Caco-2 (cell line): ENCODE results near the gene DRG1. TPM values are rescaled to one million over a fixed set of nuclear protein-coding genes. Genes with fewer than 3 reads are reported as not detected.

Experiments
- BruUV-seq: library from RNA; stranded (reverse); fragments of 400-500 nt; replicated peaks from 2 replicates; lab custom pipeline; 2021; lab: Mats Ljungman, UMichigan
- CTCF ChIA-PET: fragments of 300-600 bp; sonication (Branson Sonifier 250); formaldehyde crosslinking; loops from one replicate; lab custom pipeline; 2022; ENCODE audit warnings: antibody characterized with exemption; lab: Charles Lee
- POLR2A ChIA-PET: fragments of 300-600 bp; sonication (Branson Sonifier 250); formaldehyde crosslinking; loops from one replicate; lab custom pipeline; 2022; ENCODE audit warnings: antibody characterized with exemption; lab: Charles Lee
- DNase-seq, 2 experiments: peaks; one replicate each; pipeline versions ENCODE4 v3.0.0 to v3.0.0-alpha.2; 2020 to 2022
- H3K27me3 ChIP-seq: replicated peaks from 2 replicates; pipeline ENCODE4 v1.6.0; 2011; ENCODE audit warnings: low read length; ENCODE audit not compliant: control insufficient read depth, insufficient read depth
- H3K36me3 ChIP-seq: 2 replicates; pipeline ENCODE4 v1.5.1; 2011; ENCODE audit warnings: low read length; ENCODE audit not compliant: control insufficient read depth, insufficient read depth
- H3K4me1 ChIP-seq: fragments of 250-450 bp; sonication (Bioruptor Pico); 2 replicates; pipeline ENCODE4 v1.5.1; 2020; ENCODE audit warnings: mild to moderate bottlenecking
- H3K4me3 ChIP-seq: 2 replicates; pipeline ENCODE4 v1.5.1; 2011; ENCODE audit warnings: low read depth, mild to moderate bottlenecking, control low read depth, low read length
- H3K9me3 ChIP-seq: fragments of 250-450 bp; sonication (Bioruptor Pico); 2 replicates; pipeline ENCODE4 v1.5.1; 2020; ENCODE audit warnings: mild to moderate bottlenecking, moderate library complexity
- H3K27ac Mint-ChIP-seq: one replicate; pipeline ENCODE4 v1.8.0; 2022; ENCODE audit warnings: mixed read lengths; ENCODE audit not compliant: unreplicated experiment
- H3K27me3 Mint-ChIP-seq: one replicate; pipeline ENCODE4 v1.8.0; 2022; ENCODE audit warnings: mixed read lengths; ENCODE audit not compliant: insufficient read depth, unreplicated experiment
- H3K36me3 Mint-ChIP-seq: one replicate; pipeline ENCODE4 v1.8.0; 2022; ENCODE audit warnings: mild to moderate bottlenecking, mixed read lengths; ENCODE audit not compliant: insufficient read depth, unreplicated experiment
- H3K4me1 Mint-ChIP-seq: one replicate; pipeline ENCODE4 v1.8.0; 2022; ENCODE audit warnings: low read depth, mixed read lengths; ENCODE audit not compliant: unreplicated experiment
- H3K4me3 Mint-ChIP-seq: one replicate; pipeline ENCODE4 v1.8.0; 2022; ENCODE audit warnings: mild to moderate bottlenecking, moderate library complexity, mixed read lengths; ENCODE audit not compliant: unreplicated experiment
- H3K9me3 Mint-ChIP-seq: one replicate; pipeline ENCODE4 v1.8.0; 2022; ENCODE audit warnings: mixed read lengths; ENCODE audit not compliant: unreplicated experiment
- intact Hi-C: fragments of 100-400 bp; cut with micrococcal nuclease; formaldehyde crosslinking; loops from one replicate; pipeline ENCODE4 v1.10.0; 2022; ENCODE audit not compliant: unreplicated experiment
- total RNA-seq: library from RNA; stranded (reverse); gene quantifications from 2 replicates; pipeline ENCODE4 v1.2.3, GENCODE V29; 2022
- TF ChIP-seq, protein P1 (sequence below), 2 experiments: fragments of 200-600 bp in 1 of 2; IDR thresholded peaks; 1 replicate in 1 of 2; 2 replicates in 1 of 2; pipeline versions ENCODE4 v1.5.1 to v1.8.0; 2011 to 2022; ENCODE audit warnings: antibody characterized with exemption in 1 of 2, control low read depth in 1 of 2, inconsistent platforms in 1 of 2, low read depth in 1 of 2, low read length in 1 of 2, mild to moderate bottlenecking in 1 of 2, moderate library complexity in 1 of 2; ENCODE audit not compliant: insufficient read depth in 1 of 2, severe bottlenecking in 1 of 2, unreplicated experiment in 1 of 2

The DRG1 gene
- total RNA-seq, 1 experiment from 2014 or later, result 78.3 TPM

DNA sequence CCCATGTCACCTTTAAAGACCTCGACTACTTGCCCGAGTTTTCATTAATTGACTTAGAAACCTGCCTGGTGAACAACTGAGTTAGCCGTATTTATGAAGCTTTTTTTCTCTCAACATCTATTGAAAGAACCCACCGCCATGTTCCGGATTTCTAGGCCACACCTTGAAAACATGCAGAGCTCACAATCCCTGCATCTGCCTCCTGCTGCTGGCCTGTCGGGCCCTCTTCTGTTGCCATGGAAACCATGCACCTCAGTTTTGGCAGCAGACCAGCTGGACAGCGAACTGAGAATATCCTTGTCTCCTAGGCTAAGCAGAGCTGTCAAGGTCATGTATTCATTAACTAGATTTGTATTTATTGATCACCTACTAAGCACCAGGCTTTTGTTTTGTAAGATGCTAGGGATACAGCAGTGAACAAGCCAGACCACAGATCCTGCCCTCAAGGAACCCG, 49.0 kb upstream of the DRG1 start:
- Histone ChIP-seq H3K27me3 (no peaks in the 10 kb centered on the region), H3K4me3 (no peak overlapping the region), H3K9me3 (no peaks in the 10 kb centered on the region), H3K4me1 (peaks cover 3% of the 10 kb centered on the region; the same call in 1 of the 2 replicates), H3K36me3 (no peaks in the 10 kb centered on the region)
- no peak overlapping the region for H3K4me3 Mint-ChIP-seq
- no peaks in the 10 kb centered on the region for H3K9me3 Mint-ChIP-seq
- POLR2A ChIA-PET, result no interaction called here
- TF ChIP-seq, protein P1, sequence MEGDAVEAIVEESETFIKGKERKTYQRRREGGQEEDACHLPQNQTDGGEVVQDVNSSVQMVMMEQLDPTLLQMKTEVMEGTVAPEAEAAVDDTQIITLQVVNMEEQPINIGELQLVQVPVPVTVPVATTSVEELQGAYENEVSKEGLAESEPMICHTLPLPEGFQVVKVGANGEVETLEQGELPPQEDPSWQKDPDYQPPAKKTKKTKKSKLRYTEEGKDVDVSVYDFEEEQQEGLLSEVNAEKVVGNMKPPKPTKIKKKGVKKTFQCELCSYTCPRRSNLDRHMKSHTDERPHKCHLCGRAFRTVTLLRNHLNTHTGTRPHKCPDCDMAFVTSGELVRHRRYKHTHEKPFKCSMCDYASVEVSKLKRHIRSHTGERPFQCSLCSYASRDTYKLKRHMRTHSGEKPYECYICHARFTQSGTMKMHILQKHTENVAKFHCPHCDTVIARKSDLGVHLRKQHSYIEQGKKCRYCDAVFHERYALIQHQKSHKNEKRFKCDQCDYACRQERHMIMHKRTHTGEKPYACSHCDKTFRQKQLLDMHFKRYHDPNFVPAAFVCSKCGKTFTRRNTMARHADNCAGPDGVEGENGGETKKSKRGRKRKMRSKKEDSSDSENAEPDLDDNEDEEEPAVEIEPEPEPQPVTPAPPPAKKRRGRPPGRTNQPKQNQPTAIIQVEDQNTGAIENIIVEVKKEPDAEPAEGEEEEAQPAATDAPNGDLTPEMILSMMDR (IDR thresholded peaks at IDR 0.05; ENCODE audit: insufficient read depth in 1 of 2, low read depth in 1 of 2, low read length in 1 of 2, severe bottlenecking in 1 of 2, unreplicated experiment in 1 of 2), result no peak
- no peaks in the 10 kb centered on the region for H3K4me1 Mint-ChIP-seq
- intact Hi-C loops, result no loop called here
- peaks cover 4% of the 10 kb centered on the region for H3K36me3 Mint-ChIP-seq
- BruUV-seq, result no TSS peak
- H3K27ac Mint-ChIP-seq, result no peak overlapping the region
- no peak for DNase-seq
- no peaks in the 10 kb centered on the region for H3K27me3 Mint-ChIP-seq
- CTCF ChIA-PET, result interaction anchor here (0.5 kb wide), 1 partner anchor 81 kb away, joined by 4 read pairs; no protein-coding TSS in a partner anchor

DNA sequence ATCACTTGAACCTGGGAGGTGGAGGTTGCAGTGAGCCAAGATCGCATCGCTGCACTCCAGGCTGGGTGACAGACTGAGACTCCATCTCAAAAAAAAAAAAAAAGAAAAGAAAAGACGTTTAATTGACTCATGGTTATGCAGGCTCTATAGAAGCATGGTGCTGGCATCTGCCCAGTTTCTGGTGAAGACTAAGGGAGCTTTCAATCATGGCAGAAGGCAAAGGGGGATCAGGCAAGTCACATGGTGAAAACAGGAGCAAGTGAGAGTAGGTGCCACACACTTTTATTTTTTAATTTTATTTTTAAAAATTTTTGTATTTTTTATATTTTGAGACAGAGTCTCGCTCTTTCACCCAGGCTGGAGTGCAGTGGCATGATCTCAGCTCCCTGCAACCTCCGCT, 44.9 kb upstream of the DRG1 start:
- no peaks in the 10 kb centered on the region for H3K36me3 Mint-ChIP-seq
- Histone ChIP-seq H3K4me3 (no peak overlapping the region), H3K9me3 (no peaks in the 10 kb centered on the region), H3K36me3 (no peaks in the 10 kb centered on the region), H3K4me1 (no peaks in the 10 kb centered on the region), H3K27me3 (no peaks in the 10 kb centered on the region)
- no peaks in the 10 kb centered on the region for H3K27me3 Mint-ChIP-seq
- ChIA-PET CTCF (no interaction called here), POLR2A (no interaction called here)
- TF ChIP-seq, protein P1 (IDR thresholded peaks at IDR 0.05; ENCODE audit: insufficient read depth in 1 of 2, low read depth in 1 of 2, low read length in 1 of 2, severe bottlenecking in 1 of 2, unreplicated experiment in 1 of 2), result no peak
- no peak for DNase-seq
- intact Hi-C loops, result no loop called here
- BruUV-seq, result no TSS peak
- H3K9me3 Mint-ChIP-seq, result no peaks in the 10 kb centered on the region
- no peak overlapping the region for H3K4me3 Mint-ChIP-seq
- no peaks in the 10 kb centered on the region for H3K4me1 Mint-ChIP-seq
- H3K27ac Mint-ChIP-seq, result no peak overlapping the region

DNA sequence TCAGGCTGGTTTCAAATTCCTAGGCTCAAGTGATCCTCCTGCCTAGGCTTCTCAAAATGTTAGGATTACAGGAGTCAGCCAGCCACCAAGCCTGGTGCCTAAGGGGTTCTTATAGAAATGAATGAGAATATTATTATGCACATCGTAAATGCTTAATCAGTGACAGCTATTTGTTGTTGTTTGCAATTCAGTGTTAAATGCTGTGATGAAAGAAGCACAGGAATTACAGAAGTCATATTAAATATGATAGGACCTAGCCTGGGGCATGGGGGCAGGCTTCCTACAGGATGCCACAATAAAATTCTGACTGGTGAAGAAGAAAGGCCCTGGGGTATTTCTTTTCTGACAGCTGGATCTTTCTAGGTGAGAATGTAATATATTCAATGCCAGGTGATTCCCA, 39.4 kb upstream of the DRG1 start:
- CTCF ChIA-PET, result no interaction called here
- intact Hi-C loops, result no loop called here
- H3K36me3 Mint-ChIP-seq, result no peaks in the 10 kb centered on the region

More for the DNA sequence above, 39.4 kb upstream of the DRG1 start:
- Histone ChIP-seq H3K36me3 (no peaks in the 10 kb centered on the region), H3K4me3 (no peak overlapping the region), H3K27me3 (no peaks in the 10 kb centered on the region), H3K4me1 (no peaks in the 10 kb centered on the region), H3K9me3 (no peaks in the 10 kb centered on the region)
- H3K9me3 Mint-ChIP-seq, result no peaks in the 10 kb centered on the region
- no TSS peak for BruUV-seq
- DNase-seq, result no peak
- TF ChIP-seq, protein P1 (IDR thresholded peaks at IDR 0.05; ENCODE audit: insufficient read depth in 1 of 2, low read depth in 1 of 2, low read length in 1 of 2, severe bottlenecking in 1 of 2, unreplicated experiment in 1 of 2), result no peak
- POLR2A ChIA-PET, result no interaction called here
- H3K27ac Mint-ChIP-seq, result no peak overlapping the region
- H3K4me3 Mint-ChIP-seq, result no peak overlapping the region
- H3K27me3 Mint-ChIP-seq, result no peaks in the 10 kb centered on the region
- H3K4me1 Mint-ChIP-seq, result no peaks in the 10 kb centered on the region
